Osteoblast (primary cell): ENCODE measurements around the gene SELENOP. TPM values are rescaled to one million over a fixed set of nuclear protein-coding genes. Genes with fewer than 3 reads are reported as not detected.
"Not testable (repeated sequence)": the region's sequence is repeated elsewhere in the genome, so short reads cannot be mapped to it uniquely, and the experiment has no call there.

Source experiments
- DNase-seq: peaks from one replicate; pipeline ENCODE4 v3.0.0; 2011; ENCODE audit warnings: low spot score, mixed read lengths; ENCODE audit not compliant: insufficient read length; ENCODE audit errors: missing footprints
- H2AFZ ChIP-seq: 2 replicates; pipeline ENCODE4 v1.6.0; 2011; ENCODE audit warnings: mild to moderate bottlenecking, low read length
- H3K27ac ChIP-seq: 2 replicates; pipeline ENCODE4 v1.5.1; 2011; ENCODE audit warnings: mild to moderate bottlenecking, low read depth, low read length, moderate library complexity
- H3K27me3 ChIP-seq: 2 replicates; pipeline ENCODE4 v1.6.0; 2012; ENCODE audit warnings: mild to moderate bottlenecking, control low read depth, inconsistent platforms, low read length, moderate library complexity; ENCODE audit not compliant: insufficient read depth
- H3K36me3 ChIP-seq: 2 replicates; pipeline ENCODE4 v1.5.1; 2011; ENCODE audit warnings: mild to moderate bottlenecking, low read length, control low read depth, moderate library complexity; ENCODE audit not compliant: insufficient read depth
- H3K4me1 ChIP-seq: 2 replicates; pipeline ENCODE4 v1.5.1; 2011; ENCODE audit warnings: mild to moderate bottlenecking, low read length, control low read depth, moderate library complexity; ENCODE audit not compliant: insufficient read depth
- H3K4me2 ChIP-seq: 2 replicates; pipeline ENCODE4 v1.6.0; 2011; ENCODE audit warnings: mild to moderate bottlenecking, low read length; ENCODE audit not compliant: insufficient read depth
- H3K4me3 ChIP-seq: fragments of 200-600 bp; sonication (generic); 3 replicates; pipeline ENCODE4 v1.5.1; 2012; ENCODE audit warnings: mild to moderate bottlenecking, low read length, inconsistent platforms; ENCODE audit not compliant: insufficient read depth
- H3K79me2 ChIP-seq: 2 replicates; pipeline ENCODE4 v1.6.0; 2012; ENCODE audit warnings: mild to moderate bottlenecking, low read length, control low read depth, inconsistent platforms; ENCODE audit not compliant: insufficient read depth
- H3K9me3 ChIP-seq: 2 replicates; pipeline ENCODE4 v1.5.1; 2011; ENCODE audit warnings: low read depth, low read length, control low read depth
- H4K20me1 ChIP-seq: 2 replicates; pipeline ENCODE4 v1.6.0; 2012; ENCODE audit warnings: mild to moderate bottlenecking, low read length, control low read depth; ENCODE audit not compliant: insufficient read depth
- CTCF ChIP-seq: IDR thresholded peaks from 2 replicates; pipeline ENCODE4 v1.5.1; 2011; ENCODE audit warnings: mild to moderate bottlenecking, low read depth, low read length, moderate library complexity; ENCODE audit errors: extremely low read depth
- total RNA-seq: library from RNA; depleted of rRNA; stranded (reverse); fragments of >200 nt; gene quantifications from 2 replicates; pipeline ENCODE4 v1.2.3, GENCODE V29; 2012

The SELENOP gene
- total RNA-seq, 1 donor = 171 TPM

GRCh38 chr5:42848545-42848944 lies 36.9 kb upstream of the SELENOP start:
- Histone ChIP-seq H3K4me2 (no peak overlapping the region), H3K27me3 (no peaks in the 10 kb centered on the region), H3K79me2 (no peaks in the 10 kb centered on the region), H3K27ac (no peak overlapping the region), H4K20me1 (no peaks in the 10 kb centered on the region), H3K36me3 (no peaks in the 10 kb centered on the region), H3K4me1 (no peaks in the 10 kb centered on the region), H2AFZ (no peak overlapping the region), H3K9me3 (no peaks in the 10 kb centered on the region), H3K4me3 (no peak overlapping the region)
- no peak for DNase-seq
- no peak for TF ChIP-seq CTCF

- not testable (repeated sequence) for H3K4me2 ChIP-seq, H3K9me3 ChIP-seq, H3K36me3 ChIP-seq, DNase-seq, H3K27ac ChIP-seq, H4K20me1 ChIP-seq, H3K27me3 ChIP-seq, H3K4me3 ChIP-seq, H2AFZ ChIP-seq, H3K79me2 ChIP-seq
- peaks cover 23% of the 10 kb centered on the region for H3K4me1 ChIP-seq
Observed at GRCh38 chr5:42844408-42844807, 32.7 kb upstream of the SELENOP start.

GRCh38 chr5:42843675-42844292 lies 32.1 kb upstream of the SELENOP start:
- Histone ChIP-seq H3K27ac (no peak overlapping the region), H4K20me1 (no peaks in the 10 kb centered on the region), H3K4me1 (peaks cover 23% of the 10 kb centered on the region), H2AFZ (no peak overlapping the region), H3K79me2 (no peaks in the 10 kb centered on the region), H3K4me2 (no peak overlapping the region), H3K36me3 (no peaks in the 10 kb centered on the region), H3K9me3 (no peaks in the 10 kb centered on the region), H3K4me3 (no peak overlapping the region), H3K27me3 (no peaks in the 10 kb centered on the region)
- TF ChIP-seq CTCF = no peak
- DNase-seq = no peak

- Histone ChIP-seq H4K20me1 (no peaks in the 10 kb centered on the region), H3K4me3 (no peak overlapping the region), H3K36me3 (no peaks in the 10 kb centered on the region), H3K79me2 (no peaks in the 10 kb centered on the region), H3K9me3 (no peaks in the 10 kb centered on the region), H3K4me2 (no peak overlapping the region), H3K27me3 (no peaks in the 10 kb centered on the region), H2AFZ (no peak overlapping the region), H3K27ac (no peak overlapping the region), H3K4me1 (peaks cover 23% of the 10 kb centered on the region)
- no peak for DNase-seq
- no peak for TF ChIP-seq CTCF
Observed at GRCh38 chr5:42842921-42843641, 31.4 kb upstream of the SELENOP start.
